Measurements from ENCODE around the gene GFER. TPM values are rescaled to one million over a fixed set of nuclear protein-coding genes. Genes with fewer than 3 reads are reported as not detected.

Gene GFER
- total RNA-seq, 1 donor from 2014 or later, result 30.0 TPM

GRCh38 chr16:1985466-1986150 is 1.6 kb downstream of the GFER start:
- DNase-seq (ENCODE audit: low spot score), result no peak
- Mint-ChIP-seq H3K4me3 (ENCODE audit: unreplicated experiment) (peak overlapping the region; percentile 89), H3K36me3 (ENCODE audit: low read depth, unreplicated experiment) (peaks cover 5% of the 10 kb centered on the region), H3K27ac (ENCODE audit: unreplicated experiment) (no peak overlapping the region), H3K27me3 (ENCODE audit: unreplicated experiment) (peaks cover 38% of the 10 kb centered on the region), H3K4me1 (ENCODE audit: unreplicated experiment) (peaks cover 14% of the 10 kb centered on the region), H3K9me3 (ENCODE audit: unreplicated experiment) (no peaks in the 10 kb centered on the region)
- TF ChIP-seq CTCF (IDR thresholded peaks at IDR 0.05; ENCODE audit: unreplicated experiment), result no peak

GRCh38 chr16:1987198-1987597 is 3.2 kb downstream of the GFER start:
- Mint-ChIP-seq H3K4me1 (ENCODE audit: unreplicated experiment) (peaks cover 13% of the 10 kb centered on the region), H3K27ac (ENCODE audit: unreplicated experiment) (no peak overlapping the region), H3K36me3 (ENCODE audit: low read depth, unreplicated experiment) (peaks cover 5% of the 10 kb centered on the region), H3K4me3 (ENCODE audit: unreplicated experiment) (peak overlapping the region; percentile 42), H3K9me3 (ENCODE audit: unreplicated experiment) (no peaks in the 10 kb centered on the region), H3K27me3 (ENCODE audit: unreplicated experiment) (peaks cover 33% of the 10 kb centered on the region)
- no peak for TF ChIP-seq CTCF (IDR thresholded peaks at IDR 0.05; ENCODE audit: unreplicated experiment)
- no peak for DNase-seq (ENCODE audit: low spot score)

GRCh38 chr16:1989209-1990100 is 5.5 kb downstream of the GFER start, which contains the start of gene SYNGR3:
Gene SYNGR3, plus strand, starts transcription at chr16:1989970. Its CDS starts 133 bp downstream, at chr16:1990103.
- Mint-ChIP-seq H3K27me3 (ENCODE audit: unreplicated experiment) (peaks cover 27% of the 10 kb centered on the region), H3K4me1 (ENCODE audit: unreplicated experiment) (peaks cover 7% of the 10 kb centered on the region), H3K9me3 (ENCODE audit: unreplicated experiment) (no peaks in the 10 kb centered on the region), H3K36me3 (ENCODE audit: low read depth, unreplicated experiment) (peaks cover 5% of the 10 kb centered on the region), H3K4me3 (ENCODE audit: unreplicated experiment) (peak within 1 kb of the TSS; percentile 48), H3K27ac (ENCODE audit: unreplicated experiment) (no peak within 1 kb of the TSS)
- DNase-seq (ENCODE audit: low spot score), result no peak
- no peak for TF ChIP-seq CTCF (IDR thresholded peaks at IDR 0.05; ENCODE audit: unreplicated experiment)

- H3K36me3 Mint-ChIP-seq (ENCODE audit: low read depth, unreplicated experiment), result peaks cover 5% of the 10 kb centered on the region
- peaks cover 4% of the 10 kb centered on the region for H3K4me1 Mint-ChIP-seq (ENCODE audit: unreplicated experiment)
- H3K27me3 Mint-ChIP-seq (ENCODE audit: unreplicated experiment), result peaks cover 26% of the 10 kb centered on the region
- no peak for TF ChIP-seq CTCF (IDR thresholded peaks at IDR 0.05; ENCODE audit: unreplicated experiment)
- H3K9me3 Mint-ChIP-seq (ENCODE audit: unreplicated experiment), result no peaks in the 10 kb centered on the region
- no peak overlapping the region for H3K4me3 Mint-ChIP-seq (ENCODE audit: unreplicated experiment)
- H3K27ac Mint-ChIP-seq (ENCODE audit: unreplicated experiment), result no peak overlapping the region
- DNase-seq (ENCODE audit: low spot score), result no peak
Measured at GRCh38 chr16:1990101-1990350, 6.0 kb downstream of the GFER start.
